ENCODE data around the gene RASSF6. TPM values are rescaled to one million over a fixed set of nuclear protein-coding genes. Genes with fewer than 3 reads are reported as not detected.

The RASSF6 gene
- total and polyA plus RNA-seq, 12 donors = 0.06 TPM; not detected in 11

DNA sequence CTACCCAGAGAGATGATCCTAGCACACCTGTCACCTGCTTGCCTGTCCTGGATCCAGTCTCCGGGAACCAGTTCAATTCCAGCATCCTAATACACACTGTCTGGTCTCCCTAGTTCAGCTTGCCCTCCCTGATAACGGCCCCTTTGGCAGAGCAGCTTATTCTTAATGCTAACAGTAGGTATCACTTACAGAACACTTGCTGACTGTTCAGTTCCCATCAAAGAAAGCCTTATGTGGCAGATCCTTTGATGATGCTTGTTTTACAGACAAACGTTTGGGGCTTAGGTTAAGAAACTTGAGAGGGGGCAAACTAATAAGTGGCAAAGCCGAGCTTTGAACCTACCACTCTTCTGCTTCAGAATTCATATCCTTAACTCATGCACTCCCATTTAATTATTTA, 890 bp downstream of the RASSF6 start:
- no peak overlapping the region for H3K27ac ChIP-seq
- no peak for ATAC-seq
- DNase-seq = no peak
- WGBS, 2 donors = 56 to 70% methylated on average over 4 of the region's 4 CpGs
- peaks cover 0 to 24% (median 17%) of the 10 kb centered on the region in 7 donors for H3K27me3 ChIP-seq
- no peaks in the 10 kb centered on the region for H3K9me3 ChIP-seq
- H3K36me3 ChIP-seq = no peaks in the 10 kb centered on the region
- no peak overlapping the region for H3K4me3 ChIP-seq
- no peak for TF ChIP-seq CTCF (IDR thresholded peaks at IDR 0.05)
- peaks cover 0 to 4% (median 0%) of the 10 kb centered on the region in 9 donors for H3K4me1 ChIP-seq
- intact Hi-C loops (cut with DNase I) = no loop called here

DNA sequence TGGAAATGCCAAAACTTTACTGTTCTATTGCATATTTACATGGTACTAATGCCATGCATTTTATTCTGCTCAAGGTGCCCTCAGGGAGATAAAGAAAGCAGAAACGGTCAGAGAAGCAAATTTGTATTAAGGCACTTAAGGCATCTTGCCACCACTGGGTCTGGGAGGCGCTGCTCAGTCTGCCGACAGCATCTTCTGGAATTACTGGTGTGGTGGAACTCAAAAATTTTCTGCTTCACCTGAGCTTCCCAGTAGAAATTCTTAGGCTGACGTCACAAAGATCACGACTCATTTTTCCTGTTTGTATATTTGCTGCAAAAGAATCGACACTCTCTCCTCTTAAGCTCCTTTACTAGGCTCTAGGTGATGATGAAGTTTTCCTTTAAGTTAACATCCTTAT, 3.0 kb downstream of the RASSF6 start:
- peaks cover 0 to 4% (median 0%) of the 10 kb centered on the region in 9 donors for H3K4me1 ChIP-seq
- no peaks in the 10 kb centered on the region for H3K9me3 ChIP-seq
- H3K4me3 ChIP-seq = no peak overlapping the region
- 65% methylated on average over 6 of the region's 6 CpGs for WGBS, 2 donors
- no peaks in the 10 kb centered on the region for H3K36me3 ChIP-seq
- no peak overlapping the region for H3K27ac ChIP-seq
- peaks cover 0 to 24% (median 17%) of the 10 kb centered on the region in 7 donors for H3K27me3 ChIP-seq
- no peak for TF ChIP-seq CTCF (IDR thresholded peaks at IDR 0.05)
- no peak for ATAC-seq
- intact Hi-C loops (cut with DNase I) = no loop called here
- DNase-seq = no peak

DNA sequence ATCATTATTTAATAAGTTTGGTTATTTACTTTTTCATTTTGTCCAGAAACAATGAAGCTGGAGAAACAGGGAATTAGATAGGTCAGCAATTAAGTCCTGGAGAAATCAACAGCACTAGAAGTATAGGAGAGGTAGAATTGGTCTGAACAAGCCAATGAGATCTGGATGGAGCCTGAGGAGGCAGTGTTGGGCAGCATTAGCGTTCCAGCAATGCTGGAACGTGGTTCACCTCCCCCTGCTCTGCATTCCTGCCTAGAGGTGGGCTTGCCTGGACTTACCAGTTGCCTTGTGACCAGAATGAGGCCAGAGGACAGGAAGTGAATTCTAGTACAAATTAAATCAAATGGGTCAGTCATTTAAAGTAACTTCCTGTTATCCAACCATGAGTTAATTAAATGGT, 4.6 kb downstream of the RASSF6 start:
- intact Hi-C loops (cut with DNase I) = no loop called here
- Histone ChIP-seq H3K4me3 (no peak overlapping the region), H3K4me1 (peaks cover 0 to 4% (median 0%) of the 10 kb centered on the region in 9 donors), H3K9me3 (no peaks in the 10 kb centered on the region), H3K36me3 (no peaks in the 10 kb centered on the region), H3K27ac (no peak overlapping the region), H3K27me3 (peaks cover 0 to 27% (median 17%) of the 10 kb centered on the region in 7 donors)
- 24 to 26% methylated on average over 2 of the region's 2 CpGs for WGBS, 2 donors
- TF ChIP-seq CTCF (IDR thresholded peaks at IDR 0.05) = no peak
- DNase-seq (no peak), ATAC-seq (no peak)

- no peak overlapping the region for H3K27ac ChIP-seq
- TF ChIP-seq CTCF (IDR thresholded peaks at IDR 0.05) = no peak
- DNase-seq (no peak), ATAC-seq (no peak)
- H3K4me3 ChIP-seq = no peak overlapping the region
- H3K9me3 ChIP-seq = no peaks in the 10 kb centered on the region
- intact Hi-C loops (cut with DNase I) = no loop called here
- no peaks in the 10 kb centered on the region for H3K4me1 ChIP-seq
- H3K36me3 ChIP-seq = no peaks in the 10 kb centered on the region
- H3K27me3 ChIP-seq = peaks cover 0 to 29% (median 11%) of the 10 kb centered on the region in 7 donors
Observed at GRCh38 chr4:73614311-73614867, 5.8 kb downstream of the RASSF6 start.
